Measurements from ENCODE around the gene FRY.

GRCh38 chr13:32134241-32135055 is 102.9 kb downstream of the FRY start:
- no peak for TF ChIP-seq POLR2A (IDR thresholded peaks at IDR 0.05; ENCODE audit: low read depth, low read length)
- no peak for TF ChIP-seq POLR2AphosphoS5 (IDR thresholded peaks at IDR 0.05; ENCODE audit: low read depth, low read length)
- no peak for TF ChIP-seq TAF1 (IDR thresholded peaks at IDR 0.05; ENCODE audit: low read depth, low read length)
- no peak for TF ChIP-seq POU2F2 (IDR thresholded peaks at IDR 0.05; ENCODE audit: low read depth, low read length)
- no peak for TF ChIP-seq PAX5 (IDR thresholded peaks at IDR 0.05; ENCODE audit: insufficient read depth, low read length, severe bottlenecking)

Measured in GM12891 (cell line).